Germinal center (tissue), 1 donor: Measurements from ENCODE around the gene ATP13A4.
"Not testable (repeated sequence)": the region's sequence is repeated elsewhere in the genome, so short reads cannot be mapped to it uniquely, and the experiment has no call there.

Source experiments
- DNase-seq: peaks from one replicate; pipeline ENCODE4 v3.0.0; 2012; ENCODE audit warnings: mixed read lengths, low spot score

ATP13A4 gene

GRCh38 chr3:193556841-193557240, 2.1 kb upstream of the ATP13A4 start:
- no peak for DNase-seq

- DNase-seq, result no peak
These were observed 1.1 kb downstream of the ATP13A4 start for GRCh38 chr3:193553586-193553985.

GRCh38 chr3:193552923-193553322, 1.8 kb downstream of the ATP13A4 start:
- DNase-seq, result no peak

DNA sequence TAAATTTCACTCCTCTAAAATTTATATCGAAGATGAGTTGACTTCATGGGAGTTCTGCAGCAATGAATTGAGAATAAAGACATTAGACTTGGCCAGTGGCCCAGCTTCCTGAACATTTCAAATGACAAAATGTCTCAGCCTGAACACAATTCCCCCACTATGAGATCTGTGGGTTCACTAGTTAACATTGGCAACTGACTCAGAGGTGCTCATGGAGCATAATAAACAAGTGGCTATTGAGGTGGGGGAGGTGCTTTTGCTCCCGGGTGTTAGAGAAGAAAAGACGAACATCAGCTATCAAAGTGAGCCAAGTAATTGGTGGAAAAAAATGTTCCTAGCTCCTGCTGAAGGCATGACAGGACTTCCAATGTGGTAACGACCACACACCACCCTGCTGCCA, 6.3 kb downstream of the ATP13A4 start:
- no peak for DNase-seq

GRCh38 chr3:193546129-193546528, 8.6 kb downstream of the ATP13A4 start:
- DNase-seq, result no peak

- no peak for DNase-seq
These were observed 9.4 kb downstream of the ATP13A4 start for GRCh38 chr3:193545304-193545703.

- DNase-seq, result no peak
These were observed 10.4 kb downstream of the ATP13A4 start for GRCh38 chr3:193544289-193544688.

DNA sequence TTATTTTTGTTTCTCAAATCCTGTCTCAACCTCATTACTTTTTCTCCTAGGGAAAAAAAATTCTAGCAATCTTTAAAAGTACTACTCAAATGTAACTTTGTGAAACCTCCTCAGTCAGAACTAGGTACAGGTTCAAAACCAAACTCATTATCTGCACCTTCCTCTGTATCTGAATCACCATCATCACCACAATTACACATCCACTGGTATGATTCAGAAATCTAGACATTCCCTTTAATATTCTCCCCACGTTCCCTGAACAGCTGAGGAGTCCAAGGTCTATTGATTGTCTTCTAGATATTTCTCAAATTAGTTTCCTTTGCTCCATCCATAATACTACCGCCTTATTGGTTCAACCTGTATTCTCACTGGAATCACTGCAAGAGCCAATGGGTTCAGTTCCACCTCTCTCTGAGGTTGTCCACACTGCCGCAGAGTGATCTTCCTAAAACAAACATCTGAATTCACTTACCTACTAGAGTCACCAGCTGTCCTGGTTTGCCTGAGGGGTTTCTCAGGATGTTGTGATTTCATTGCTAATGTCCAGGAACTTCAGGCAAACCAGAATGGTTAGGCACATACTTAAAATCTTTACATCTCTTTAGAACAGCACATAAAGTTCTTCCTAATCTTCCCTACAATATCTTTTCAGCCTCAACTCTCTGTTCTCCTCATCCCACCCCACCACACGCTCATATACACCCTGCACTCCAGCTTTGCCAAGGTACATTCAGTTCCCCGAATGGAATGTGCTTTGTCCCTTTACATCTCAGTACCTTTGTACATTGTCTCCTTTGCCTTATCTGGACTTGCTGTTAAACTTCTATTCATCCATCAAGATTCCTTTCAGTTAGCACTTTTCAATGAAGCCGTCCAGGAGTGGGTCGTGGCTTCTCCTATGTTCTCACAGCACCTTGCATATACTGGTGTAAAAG, 24.2 kb downstream of the ATP13A4 start:
- DNase-seq, result no peak

- DNase-seq, result not testable (repeated sequence)
These were observed 28.6 kb downstream of the ATP13A4 start for GRCh38 chr3:193526085-193526484.

DNA sequence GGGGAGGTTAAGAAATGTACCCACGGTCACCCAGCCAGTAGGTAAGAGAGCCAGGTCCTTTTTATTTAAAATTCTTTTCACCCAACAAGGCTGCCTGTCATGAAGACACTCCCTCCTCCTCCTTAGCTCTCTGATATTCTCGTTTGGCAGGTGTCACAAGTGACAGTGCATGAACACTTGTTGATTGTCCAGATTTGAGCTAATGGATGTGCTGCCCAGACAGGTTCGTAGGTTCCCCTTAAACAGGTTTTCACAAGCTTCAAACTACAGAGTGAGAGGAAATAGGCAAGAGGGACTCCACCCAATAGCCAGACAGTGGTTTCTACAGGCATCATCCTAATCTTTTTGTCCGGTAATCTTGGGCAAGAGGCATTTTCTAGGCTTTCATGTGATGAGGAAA, 32.2 kb downstream of the ATP13A4 start:
- DNase-seq, result no peak

GRCh38 chr3:193520738-193521137, 34.0 kb downstream of the ATP13A4 start:
- no peak for DNase-seq

DNA sequence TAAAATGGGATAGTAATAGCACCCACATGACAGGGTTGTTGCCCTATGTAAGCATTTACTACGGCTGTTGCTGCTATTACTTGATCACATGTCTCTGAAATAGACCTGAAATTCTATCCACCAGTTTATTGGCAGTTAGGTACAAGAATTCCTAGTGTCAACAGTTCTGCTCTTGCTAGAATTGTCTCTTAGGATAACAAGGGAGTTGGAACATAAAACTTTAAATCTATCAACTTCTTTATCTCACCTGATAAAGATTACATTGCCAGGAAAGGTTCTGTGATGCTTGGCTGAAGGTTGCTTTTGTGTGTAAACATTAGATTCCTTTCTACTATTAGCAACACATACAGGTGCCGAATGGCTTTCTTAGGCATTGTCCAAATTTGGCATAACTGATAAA, 38.7 kb downstream of the ATP13A4 start:
- no peak for DNase-seq

- DNase-seq, result no peak
These were observed 44.5 kb downstream of the ATP13A4 start for GRCh38 chr3:193510154-193510553.

DNA sequence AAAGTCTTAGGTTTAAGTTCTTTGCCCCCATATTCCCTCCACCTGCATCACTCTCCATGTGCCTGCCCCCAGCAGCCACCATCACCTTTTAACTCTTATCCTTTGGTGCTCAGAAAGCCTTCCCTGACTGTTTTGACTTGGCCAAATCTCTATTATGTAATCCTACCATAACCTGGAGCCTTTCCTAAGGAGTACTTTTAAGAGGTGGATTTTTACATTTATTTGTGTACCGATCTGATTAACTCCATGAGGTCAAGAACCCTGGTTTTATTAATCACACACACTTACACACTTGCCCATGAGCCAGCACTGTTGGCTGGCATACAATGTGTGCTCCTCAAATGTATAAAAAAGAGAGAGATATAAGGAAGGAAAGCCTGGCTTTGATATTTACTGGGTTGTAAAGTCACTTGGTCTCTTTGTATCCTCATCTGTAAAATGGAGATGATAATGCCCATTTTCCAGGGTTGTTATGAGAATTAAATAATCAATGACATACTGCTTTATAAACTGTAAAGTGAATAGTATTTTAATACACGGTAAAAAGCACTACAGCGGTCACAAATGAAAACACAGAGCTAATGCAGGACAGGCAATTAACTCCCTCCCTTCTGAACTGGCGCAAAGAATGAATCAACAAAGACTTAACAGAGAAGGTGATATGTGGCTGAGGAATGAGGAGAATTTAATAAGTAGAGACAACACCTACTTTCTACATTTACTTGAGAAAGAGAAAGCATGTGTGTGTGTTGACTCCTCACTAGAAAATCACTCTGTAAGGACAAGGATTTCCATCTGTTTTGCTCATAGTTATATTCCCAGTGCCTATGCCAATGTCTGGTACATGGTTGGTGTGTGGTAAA, 45.4 kb downstream of the ATP13A4 start:
- DNase-seq, result no peak

DNA sequence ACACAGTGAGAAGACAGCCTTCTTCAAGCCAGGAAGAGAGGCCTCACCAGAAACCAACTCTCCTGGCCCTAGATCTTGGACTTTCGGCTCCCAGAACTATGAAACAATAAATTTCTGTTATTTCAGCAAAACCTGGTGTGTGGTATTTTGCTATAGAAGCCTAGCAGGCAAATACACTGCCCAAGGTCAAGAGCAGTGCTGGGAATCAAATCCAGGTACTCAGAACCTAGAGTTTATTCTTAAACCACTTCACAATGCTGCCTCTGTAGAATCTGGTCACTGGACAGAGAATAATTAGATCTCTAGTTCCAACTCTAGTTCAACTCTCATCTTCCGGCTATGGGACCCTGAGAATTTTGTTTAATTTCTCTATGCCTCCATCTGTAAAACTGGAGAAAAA, 46.6 kb downstream of the ATP13A4 start:
- no peak for DNase-seq

DNA sequence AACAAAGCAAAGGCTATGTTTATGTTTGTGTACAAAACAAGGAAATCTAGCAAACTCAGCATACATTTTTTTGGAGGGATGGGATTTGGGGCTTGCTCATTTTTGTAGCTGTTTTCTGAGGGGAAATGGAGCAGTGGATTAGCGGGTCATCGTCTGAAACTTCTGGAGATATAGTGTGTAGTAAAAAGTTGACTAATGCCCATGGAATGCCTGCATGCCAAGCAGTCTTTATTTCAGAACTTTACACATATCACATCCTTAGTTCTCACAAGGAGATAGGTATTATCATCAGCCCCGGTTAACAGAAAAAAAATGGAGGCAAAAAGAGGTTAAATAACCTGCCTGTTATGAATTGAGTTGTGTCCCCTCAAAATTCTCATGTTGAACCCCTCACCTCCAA, 47.1 kb downstream of the ATP13A4 start:
- DNase-seq, result no peak

- no peak for DNase-seq
These were observed 47.8 kb downstream of the ATP13A4 start for GRCh38 chr3:193506921-193507320.

DNA sequence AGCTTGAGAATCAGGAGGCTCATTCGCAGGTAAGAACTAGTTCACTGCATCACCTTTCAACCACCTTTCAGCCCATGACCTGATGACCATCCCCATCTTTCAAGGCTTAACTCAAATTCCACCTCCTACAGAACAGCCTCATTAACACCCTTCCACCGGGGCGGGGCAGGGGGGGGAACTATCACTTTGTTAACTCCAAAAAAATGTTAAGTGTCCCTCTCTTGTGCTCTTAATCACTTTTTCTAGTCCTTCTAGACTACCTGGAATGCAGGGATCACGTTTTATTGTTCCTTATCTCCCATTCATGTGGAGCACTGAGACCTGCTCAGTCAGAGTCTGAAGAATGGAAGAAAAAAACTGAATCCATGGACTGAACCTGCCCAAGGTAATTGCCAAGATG, 51.8 kb downstream of the ATP13A4 start:
- no peak for DNase-seq

- no peak for DNase-seq
These were observed 54.8 kb downstream of the ATP13A4 start for GRCh38 chr3:193499801-193500485.

- no peak for DNase-seq
These were observed 55.4 kb downstream of the ATP13A4 start for GRCh38 chr3:193499136-193499770.

- DNase-seq, result no peak
These were observed 56.5 kb downstream of the ATP13A4 start for GRCh38 chr3:193498215-193498614.

DNA sequence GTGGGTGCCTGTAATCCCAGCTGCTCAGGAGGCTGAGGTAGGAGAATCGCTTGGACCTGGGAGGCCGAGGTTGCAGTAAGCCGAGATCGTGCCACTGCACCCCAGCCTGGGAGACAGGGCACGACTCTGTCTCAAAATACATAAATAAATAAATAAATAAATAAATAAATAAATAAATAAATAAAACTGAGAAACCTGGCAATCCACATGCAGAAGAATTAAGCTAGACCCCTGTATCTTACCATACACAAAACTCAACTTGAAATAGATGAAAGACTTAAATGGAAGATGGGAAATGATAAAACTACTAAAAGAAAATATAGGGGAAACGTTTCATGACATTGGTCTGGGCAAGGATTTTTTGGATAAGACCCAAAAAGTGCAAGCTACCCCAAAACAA, 58.0 kb downstream of the ATP13A4 start:
- DNase-seq, result no peak
